H1 (cell line): Measurements from ENCODE around the gene SYTL1. TPM values are rescaled to one million over a fixed set of nuclear protein-coding genes. Genes with fewer than 3 reads are reported as not detected.

Experiments
- CTCF ChIA-PET: fragments of 300-600 bp; sonication (Branson Sonifier 250); formaldehyde crosslinking; loops from one replicate; lab custom pipeline; 2021; ENCODE audit not compliant: partially characterized antibody; lab: Charles Lee
- POLR2A ChIA-PET: fragments of 300-600 bp; sonication (Branson Sonifier 250); formaldehyde crosslinking; loops from one replicate; lab custom pipeline; 2021; ENCODE audit warnings: inconsistent platforms; ENCODE audit not compliant: partially characterized antibody; lab: Charles Lee
- DNase-seq, 2 experiments: peaks; one replicate each; pipeline versions ENCODE4 v3.0.0 to v3.0.0-alpha.2; 2010 to 2022; ENCODE audit warnings: low spot score in 2 of 2, low read depth in 1 of 2, mixed read lengths in 1 of 2
- FAIRE-seq: peaks from 2 replicates; lab custom pipeline; 2011; peaks lifted over from hg19 to GRCh38; lab: Jason Lieb, UNC
- H2AFZ ChIP-seq: 2 replicates; pipeline ENCODE4 v1.8.1; 2012; ENCODE audit warnings: low read length, inconsistent platforms
- H2AK5ac ChIP-seq: 2 replicates; pipeline ENCODE4 v1.6.1; 2013; ENCODE audit warnings: low read depth, low read length
- H2BK120ac ChIP-seq: replicated peaks from 2 replicates; pipeline ENCODE3; 2013; ENCODE audit warnings: low read depth, low read length, inconsistent platforms
- H2BK12ac ChIP-seq: 2 replicates; pipeline ENCODE4 v1.6.1; 2013; ENCODE audit warnings: low read depth, low read length
- H2BK15ac ChIP-seq: 2 replicates; pipeline ENCODE4 v1.6.1; 2013; ENCODE audit warnings: low read length
- H2BK20ac ChIP-seq: 2 replicates; pipeline ENCODE4 v1.6.1; 2013; ENCODE audit warnings: low read length
- H2BK5ac ChIP-seq: 2 replicates; pipeline ENCODE4 v1.6.1; 2013; ENCODE audit warnings: low read depth, low read length
- H3K14ac ChIP-seq: 2 replicates; pipeline ENCODE4 v1.6.1; 2013; ENCODE audit warnings: inconsistent platforms; ENCODE audit not compliant: insufficient read length
- H3K18ac ChIP-seq: 2 replicates; pipeline ENCODE4 v1.6.1; 2013; ENCODE audit warnings: low read length; ENCODE audit errors: extremely low read depth
- H3K23ac ChIP-seq: 2 replicates; pipeline ENCODE4 v1.6.1; 2013; ENCODE audit warnings: inconsistent platforms; ENCODE audit not compliant: insufficient read length
- H3K23me2 ChIP-seq: 2 replicates; pipeline ENCODE4 v1.6.1; 2013; ENCODE audit warnings: low read depth, low read length
- H3K27ac ChIP-seq: 2 replicates; pipeline ENCODE4 v1.6.1; 2011; ENCODE audit warnings: low read depth, low read length, inconsistent platforms
- H3K27me3 ChIP-seq, 4 experiments: replicated peaks in 1 of 4; 1 replicate in 1 of 4; 2 replicates in 3 of 4; pipeline versions ENCODE4 v1.6.1 to v1.8.1; 2011 to 2013; ENCODE audit warnings: low read length in 3 of 4, mild to moderate bottlenecking in 3 of 4, inconsistent platforms in 2 of 4, mixed read lengths in 2 of 4, moderate library complexity in 1 of 4; ENCODE audit not compliant: control insufficient read depth in 3 of 4, insufficient read depth in 3 of 4; ENCODE audit errors: extremely low read depth in 1 of 4
- H3K36me3 ChIP-seq, 4 experiments: 2 replicates each; pipeline versions ENCODE4 v1.6.1 to v1.8.1; 2011 to 2013; ENCODE audit warnings: mild to moderate bottlenecking in 4 of 4, low read length in 3 of 4, moderate library complexity in 2 of 4, control low read depth in 1 of 4, inconsistent platforms in 1 of 4; ENCODE audit not compliant: insufficient read depth in 4 of 4, control insufficient read depth in 2 of 4
- H3K4ac ChIP-seq: replicated peaks from 2 replicates; pipeline ENCODE3; 2013; ENCODE audit warnings: low read length, low read depth, mixed read lengths, inconsistent platforms; ENCODE audit not compliant: insufficient read length
- H3K4me1 ChIP-seq, 4 experiments: replicated peaks in 1 of 4; 1 replicate in 1 of 4; 2 replicates in 3 of 4; pipeline versions ENCODE4 v1.6.1 to v1.8.1; 2011 to 2013; ENCODE audit warnings: low read length in 3 of 4, inconsistent platforms in 2 of 4, mixed read lengths in 1 of 4; ENCODE audit not compliant: insufficient read depth in 4 of 4, control insufficient read depth in 3 of 4
- H3K4me2 ChIP-seq, 2 experiments: 2 replicates each; pipeline versions ENCODE4 v1.6.1 to v1.8.1; 2011 to 2013; ENCODE audit warnings: low read depth in 2 of 2, low read length in 2 of 2, control low read depth in 1 of 2, inconsistent platforms in 1 of 2, mild to moderate bottlenecking in 1 of 2; ENCODE audit not compliant: insufficient read depth in 1 of 2
- H3K4me3 ChIP-seq, 4 experiments: fragments of 200-600, 300-600 bp in 1 of 4; sonication (generic), shearing (Covaris generic), sonication (Bioruptor Twin) in 1 of 4; 2 replicates each; pipeline versions ENCODE4 v1.5.1 to v1.8.1; 2011 to 2016; ENCODE audit warnings: low read length in 4 of 4, low read depth in 3 of 4, control low read depth in 2 of 4, inconsistent platforms in 2 of 4, mild to moderate bottlenecking in 2 of 4, mixed read lengths in 1 of 4, moderate library complexity in 1 of 4; ENCODE audit not compliant: insufficient read depth in 2 of 4; ENCODE audit errors: extremely low read depth in 1 of 4
- H3K56ac ChIP-seq: replicated peaks from 2 replicates; pipeline ENCODE3; 2013; ENCODE audit warnings: low read depth, mild to moderate bottlenecking, mixed read lengths, low read length, inconsistent platforms; ENCODE audit not compliant: insufficient read length
- H3K79me1 ChIP-seq: 2 replicates; pipeline ENCODE4 v1.6.1; 2013; ENCODE audit warnings: low read depth, low read length, control low read depth
- H3K79me2 ChIP-seq, 2 experiments: 2 replicates each; pipeline versions ENCODE4 v1.6.1 to v1.8.1; 2012 to 2013; ENCODE audit warnings: low read length in 2 of 2, mild to moderate bottlenecking in 2 of 2, inconsistent platforms in 1 of 2; ENCODE audit not compliant: insufficient read depth in 2 of 2, control insufficient read depth in 1 of 2
- H3K9ac ChIP-seq, 4 experiments: replicated peaks in 1 of 4; 1 replicate in 1 of 4; 2 replicates in 3 of 4; pipeline versions ENCODE4 v1.6.1 to v1.8.1; 2011 to 2013; ENCODE audit warnings: low read depth in 3 of 4, low read length in 3 of 4, control low read depth in 2 of 4, mild to moderate bottlenecking in 2 of 4, moderate library complexity in 2 of 4, inconsistent platforms in 1 of 4; ENCODE audit errors: extremely low read depth in 1 of 4
- H3K9me3 ChIP-seq, 2 experiments: 2 replicates each; pipeline versions ENCODE4 v1.6.1 to v1.8.1; 2012 to 2013; ENCODE audit warnings: mild to moderate bottlenecking in 2 of 2, moderate library complexity in 2 of 2, control low read depth in 1 of 2, inconsistent platforms in 1 of 2, low read depth in 1 of 2, low read length in 1 of 2, mixed read lengths in 1 of 2; ENCODE audit not compliant: insufficient read depth in 2 of 2
- H4K20me1 ChIP-seq, 2 experiments: replicated peaks in 1 of 2; 2 replicates each; pipeline versions ENCODE3 to v1.8.1; 2011 to 2013; ENCODE audit warnings: inconsistent platforms in 2 of 2, low read length in 2 of 2, mild to moderate bottlenecking in 1 of 2; ENCODE audit not compliant: insufficient read depth in 2 of 2, control insufficient read depth in 1 of 2
- H4K5ac ChIP-seq: 2 replicates; pipeline ENCODE4 v1.6.1; 2013; ENCODE audit warnings: low read length, low read depth, mixed read lengths, inconsistent platforms; ENCODE audit not compliant: insufficient read length
- H4K8ac ChIP-seq: 2 replicates; pipeline ENCODE4 v1.8.0; 2013; ENCODE audit warnings: mild to moderate bottlenecking, moderate library complexity, low read length, inconsistent platforms; ENCODE audit not compliant: insufficient read depth; ENCODE audit errors: extremely low read depth
- H4K91ac ChIP-seq: replicated peaks from 2 replicates; pipeline ENCODE3; 2013; ENCODE audit warnings: low read length, mixed read lengths, inconsistent platforms; ENCODE audit not compliant: insufficient read length
- ATF2 ChIP-seq: IDR thresholded peaks from 2 replicates; pipeline ENCODE4 v1.6.1; 2012; ENCODE audit warnings: low read length, inconsistent platforms
- CBX5 ChIP-seq: fragments of 300-800, 300-1000 bp; sonication (generic); IDR thresholded peaks from 2 replicates; pipeline ENCODE4 v1.7.1; 2016; ENCODE audit warnings: antibody characterized with exemption, low read length, low read depth
- JUND ChIP-seq: IDR thresholded peaks from 2 replicates; pipeline ENCODE4 v1.6.1; 2011; ENCODE audit warnings: mild to moderate bottlenecking, improper control_type of control experiment, low read length
- RBBP5 ChIP-seq: IDR thresholded peaks from 2 replicates; pipeline ENCODE4 v1.7.1; 2012; ENCODE audit warnings: low read depth, mild to moderate bottlenecking, inconsistent platforms, low read length, moderate library complexity, borderline replicate concordance
- RFX5 ChIP-seq: IDR thresholded peaks from 2 replicates; pipeline ENCODE4 v1.6.1; 2011; ENCODE audit warnings: low read depth, low read length, improper control_type of control experiment, borderline replicate concordance
- YY1 ChIP-seq: IDR thresholded peaks from 2 replicates; pipeline ENCODE4 v1.6.1; 2011; ENCODE audit warnings: low read depth, mild to moderate bottlenecking, low read length
- WGBS, 2 experiments: shearing (Covaris generic) in 1 of 2; methylation state at CpG; one replicate each; pipeline versions ENCODE4 v1.1.6 to v1.1.7; 2013 to 2015; ENCODE audit warnings: low lambda C conversion rate in 2 of 2, mixed read lengths in 2 of 2, inconsistent platforms in 1 of 2, low coverage in 1 of 2, missing lambda C conversion rate in 1 of 2; ENCODE audit not compliant: insufficient replicate concordance in 2 of 2, insufficient coverage in 1 of 2, insufficient read length in 1 of 2; ENCODE audit errors: extremely low coverage in 1 of 2, missing lambda C conversion rate in 1 of 2; 5-methylcytosine and 5-hydroxymethylcytosine counted together
- polyA plus RNA-seq, 7 experiments: library from polyadenylated mRNA; depleted of rRNA in 3 of 7; stranded (reverse) in 5 of 7; unstranded in 2 of 7; fragments of >200 nt in 5 of 7; fragments of 200-250 nt in 2 of 7; gene quantifications; 1 replicate in 5 of 7; 2 replicates in 1 of 7; 4 replicates in 1 of 7; pipeline versions ENCODE4 v1.2.1 to v1.2.3, GENCODE V29; 2011 to 2013; ENCODE audit warnings: missing spikeins in 2 of 7, mixed read lengths in 2 of 7
- total RNA-seq: library from RNA; stranded (reverse); fragmentation: NEBNext Ultra II Directional; extraction: Animal tissue kit (Norgen Biotek cat#: 25700); gene quantifications from 2 replicates; pipeline ENCODE4 v1.2.1, GENCODE V29; 2021

SYTL1 gene
- total and polyA plus RNA-seq, 2 of the 8 experiments (the other 6 are each of a cell fraction or from before 2014, with no cell fraction given) = 6.4 to 19.5 TPM

GRCh38 chr1:27331922-27332321 is 9.9 kb upstream of the SYTL1 start:
- Histone ChIP-seq H3K9me3 (no peaks in the 10 kb centered on the region), H3K18ac (no peak overlapping the region), H3K23ac (no peak overlapping the region), H3K27me3 (no peaks in the 10 kb centered on the region), H4K8ac (no peak overlapping the region), H3K4ac (no peak overlapping the region), H3K79me2 (peaks cover 0 to 19% of the 10 kb centered on the region in 2 experiments; a peak in 3 of 4 replicates), H3K79me1 (0 out of 2 replicates have a peak, but pooled peaks cover 3% of the 10 kb centered on the region), H3K4me2 (no peak overlapping the region), H2AFZ (no peak overlapping the region), H3K36me3 (peaks cover 4 to 18% (median 11%) of the 10 kb centered on the region in 4 experiments; a peak in 7 of 8 replicates), H3K14ac (no peak overlapping the region), H3K4me3 (no peak overlapping the region), H2BK12ac (no peak overlapping the region), H2BK5ac (no peak overlapping the region), H3K23me2 (no peaks in the 10 kb centered on the region), H2BK15ac (no peak overlapping the region), H3K9ac (no peak overlapping the region), H4K5ac (no peak overlapping the region), H2AK5ac (no peak overlapping the region), H2BK20ac (no peak overlapping the region), H3K4me1 (no peaks in the 10 kb centered on the region), H3K56ac (no peak overlapping the region), H4K91ac (no peak overlapping the region), H2BK120ac (no peak overlapping the region), H4K20me1 (peaks cover 8 to 20% of the 10 kb centered on the region in 2 experiments)
- FAIRE-seq (no peak), DNase-seq (no peak)
- ChIA-PET POLR2A (interaction anchor here (0.9 to 2.4 kb wide), 7 partner anchors 9 to 34 kb away, joined by 3 to 14 read pairs (median 7); partner anchors contain the start of genes SYTL1 and TMEM222), CTCF (interaction anchor here (0.5 to 17.0 kb wide), 31 partner anchors 8 to 362 kb away, joined by 3 to 321 read pairs (median 7); partner anchors contain the start of genes CD164L2, MAP3K6, SYTL1 and TMEM222)
- 97% methylated on average over 5 of the region's 5 CpGs; no CpG with 5 or more reads in 1 of the 2 experiments for WGBS, 2 experiments
- no peak for TF ChIP-seq RBBP5
- TF ChIP-seq JUND = no peak
- no peak for TF ChIP-seq RFX5
- no peak for TF ChIP-seq YY1
- TF ChIP-seq ATF2 = no peak
- TF ChIP-seq CBX5 = no peak
- TF ChIP-seq, all 59 proteins: peak for 0
- no peak overlapping the region for H3K27ac ChIP-seq
